DMS53 treated with DMSO at 0.1 percent for 48 hours (cell line): ENCODE data around the gene CHSY1.

ENCODE experiments used
- DNase-seq: peaks from one replicate; lab custom pipeline; 2025; ENCODE audit not compliant: unreplicated experiment; lab: John Stamatoyannopoulos, UW

CHSY1 gene

DNA sequence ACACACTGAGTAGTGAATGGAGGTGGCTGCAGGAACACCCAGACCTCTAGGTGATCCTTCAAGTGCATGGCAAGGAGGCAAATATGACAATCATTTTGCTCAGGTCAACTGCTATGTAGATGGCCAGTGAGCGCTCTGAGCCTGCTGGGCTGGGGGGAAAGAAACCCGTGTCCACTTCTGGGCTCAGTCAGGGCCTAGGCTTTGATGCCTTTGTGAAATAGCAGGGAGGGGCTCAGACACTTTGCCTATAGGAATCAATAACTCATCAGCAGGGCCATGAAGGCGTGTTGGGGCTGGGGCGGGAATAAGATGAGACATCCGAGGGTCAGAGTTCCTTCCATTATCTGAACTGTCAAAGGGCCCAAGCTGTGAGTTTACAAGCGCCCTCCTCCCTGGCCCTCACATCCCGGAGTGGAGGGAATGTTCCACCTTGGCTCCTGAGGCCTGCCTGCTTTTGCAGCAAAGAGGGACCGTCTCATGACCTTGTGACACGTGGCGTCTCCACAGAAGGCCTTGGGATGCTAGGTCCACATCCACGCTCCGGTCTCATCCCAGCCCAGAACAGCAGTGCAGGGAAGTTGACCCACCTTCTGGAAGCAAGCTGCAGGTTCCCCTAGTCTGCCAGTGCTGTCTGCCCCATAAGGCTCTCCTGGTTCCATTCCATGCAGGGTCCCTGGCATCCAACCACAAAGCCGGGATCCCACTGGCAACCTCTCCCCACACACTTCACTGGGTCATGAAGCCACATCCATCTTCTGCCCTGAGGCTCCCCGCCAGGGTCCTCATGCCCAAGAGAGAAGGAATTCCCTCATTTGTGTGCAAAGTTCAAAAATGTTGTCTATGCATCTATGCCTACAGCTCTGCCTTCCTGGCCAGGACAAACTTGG is 78.4 kb downstream of the CHSY1 start:
- no peak for DNase-seq

DNA sequence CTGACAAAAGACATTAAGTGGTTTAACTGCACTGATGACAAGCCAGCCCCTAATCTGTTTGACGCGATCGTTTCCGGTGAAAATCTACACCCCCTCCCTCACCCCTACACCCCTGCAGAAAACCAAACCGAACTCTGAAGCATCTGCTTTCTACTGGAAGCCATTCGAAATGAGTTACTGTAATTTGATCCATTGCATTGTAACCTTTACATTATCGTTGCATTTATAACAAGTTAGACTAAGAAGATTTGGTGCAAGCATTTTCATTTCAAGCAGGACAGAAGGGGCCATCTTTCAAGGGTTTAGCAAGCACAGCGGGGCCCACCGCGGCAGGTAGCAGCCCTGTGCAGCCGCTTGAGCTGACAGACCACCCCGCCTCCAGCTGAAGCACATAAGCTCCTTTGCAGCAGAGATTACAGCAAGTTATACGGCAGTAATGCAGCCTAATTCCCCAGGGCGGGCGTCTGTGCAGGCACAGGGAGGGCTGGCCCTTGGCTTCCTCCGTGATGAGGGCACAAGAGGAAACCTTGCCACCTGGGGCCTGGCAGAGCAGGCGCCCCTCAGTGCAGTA is 79.3 kb downstream of the CHSY1 start:
- DNase-seq: no peak

DNA sequence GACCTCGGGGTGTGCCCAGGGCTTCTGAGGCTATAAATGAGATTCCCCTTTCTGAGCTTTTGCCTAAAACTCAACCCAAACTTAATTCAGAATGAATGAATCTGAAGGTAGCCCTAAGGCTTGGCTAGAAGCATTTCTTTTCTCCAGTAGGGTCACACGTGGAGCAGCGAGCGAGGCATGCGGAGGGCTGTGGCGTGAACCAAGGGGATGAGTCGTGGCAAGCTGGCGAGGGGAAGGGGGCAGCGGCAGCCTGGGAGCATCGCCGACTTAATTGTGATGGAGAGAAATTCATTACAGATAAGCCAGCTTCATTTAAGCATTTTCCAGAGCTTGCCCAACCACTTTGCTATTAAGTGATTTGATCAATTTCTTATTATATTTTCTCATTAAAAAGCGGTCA is 79.9 kb downstream of the CHSY1 start:
- no peak for DNase-seq

DNA sequence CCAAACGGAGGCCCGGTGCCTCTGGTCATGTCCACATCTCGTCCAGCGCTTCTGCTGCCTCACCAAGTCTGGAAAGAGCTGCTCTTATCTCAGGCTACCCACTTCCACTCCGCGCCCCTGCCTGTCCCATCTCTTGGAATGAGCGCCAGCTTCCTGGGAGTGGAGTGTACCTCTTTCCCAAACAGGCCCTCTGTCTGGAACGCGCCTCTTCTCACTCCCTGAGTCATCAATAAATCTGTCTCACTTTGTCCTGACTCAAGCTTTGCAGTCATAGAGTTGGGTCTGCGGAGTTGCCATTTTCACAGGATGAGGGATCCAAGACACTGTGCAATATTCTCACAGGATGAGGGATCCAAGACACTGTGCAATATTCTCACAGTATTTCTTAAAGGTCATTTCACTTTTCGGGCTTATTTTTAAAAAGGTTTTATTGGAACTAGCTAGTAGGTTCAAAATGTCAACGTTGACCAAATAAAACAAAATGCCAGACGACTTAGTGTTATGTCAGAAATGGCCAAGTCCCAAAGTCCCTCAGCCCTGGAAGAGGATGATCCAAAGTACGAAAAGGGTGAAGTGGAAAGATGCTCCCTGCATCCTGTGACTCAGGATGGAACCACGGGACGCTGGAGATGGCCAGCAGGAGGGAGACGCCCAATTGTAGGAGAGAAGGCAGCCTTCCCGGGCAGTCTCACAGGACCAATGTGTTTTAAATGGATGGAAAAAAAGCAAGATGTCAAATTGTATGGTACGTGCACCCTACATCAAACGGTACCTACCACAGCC is 81.1 kb downstream of the CHSY1 start:
- DNase-seq: no peak

DNA sequence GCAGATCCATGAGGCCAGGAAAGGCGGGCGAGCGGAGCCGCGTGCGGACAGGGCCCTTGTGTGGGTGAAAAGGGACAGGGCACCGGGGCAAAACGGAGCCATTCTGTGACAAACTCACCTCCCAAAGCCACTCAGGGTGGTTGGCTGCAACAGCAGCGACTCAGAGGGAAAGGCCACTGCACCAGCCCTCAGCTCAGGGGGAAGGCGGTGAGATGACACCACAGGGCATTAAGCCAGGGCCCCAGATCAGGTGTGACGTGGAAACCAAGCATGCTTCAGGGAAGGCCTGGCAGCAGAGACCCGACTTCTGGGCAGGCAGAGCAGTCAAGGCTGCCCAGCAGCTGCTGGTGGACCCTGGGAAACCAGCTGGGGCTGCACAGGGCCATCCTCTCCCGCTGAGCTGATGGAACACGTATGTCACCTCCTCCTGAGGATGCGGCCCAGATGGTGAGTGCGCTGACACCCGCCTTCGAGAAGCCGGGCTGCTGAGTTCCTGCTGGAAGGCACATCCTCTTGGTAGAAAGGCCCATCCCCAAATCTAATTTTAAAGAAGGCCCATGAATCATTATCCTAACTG is 82.3 kb downstream of the CHSY1 start:
- no peak for DNase-seq

DNA sequence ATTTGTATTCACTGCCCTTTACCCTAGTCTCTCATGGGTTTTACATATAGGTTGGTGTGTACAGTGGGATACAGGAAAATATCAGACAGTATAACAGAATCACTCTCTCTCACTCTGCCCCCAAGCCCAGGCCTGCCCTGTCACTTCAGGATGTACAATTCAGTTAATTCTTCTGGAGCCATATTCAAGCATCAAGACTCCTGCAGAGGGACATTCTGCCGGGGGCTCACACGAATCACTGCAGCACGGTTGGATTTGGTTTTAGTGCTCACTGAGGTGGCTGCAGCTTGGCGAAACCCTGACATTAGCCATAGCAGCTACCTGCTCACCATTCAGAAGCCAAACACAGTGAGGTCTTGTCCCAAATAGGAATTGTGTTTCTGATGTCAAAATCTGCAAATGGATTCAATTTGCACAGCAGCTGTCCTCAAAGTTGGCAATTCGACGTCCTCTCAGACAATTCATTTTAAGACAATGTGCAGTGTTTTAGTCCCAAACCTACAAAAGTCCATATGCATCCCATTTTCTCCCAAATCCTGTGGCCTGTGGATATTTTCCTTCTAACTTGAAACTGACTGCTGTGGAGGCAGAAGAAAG is 82.9 kb downstream of the CHSY1 start:
- DNase-seq: no peak

DNA sequence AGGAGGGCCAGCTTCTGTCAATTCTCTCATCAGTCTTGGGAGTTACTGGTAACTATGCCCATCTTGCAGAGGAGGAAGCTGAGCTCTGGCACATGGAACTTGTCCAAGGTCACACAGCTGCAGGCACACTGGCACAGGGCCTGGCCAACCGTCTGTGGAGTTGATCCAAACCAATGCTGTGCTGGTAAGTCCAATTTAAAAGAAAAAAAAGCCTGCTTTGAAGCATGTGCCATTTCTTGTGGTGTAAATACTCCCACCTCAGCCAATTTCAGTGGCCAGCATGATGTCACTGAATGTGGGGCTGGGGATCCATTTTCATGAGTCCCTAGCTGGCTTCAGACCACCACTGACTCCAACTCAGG is 83.4 kb downstream of the CHSY1 start:
- no peak for DNase-seq

DNA sequence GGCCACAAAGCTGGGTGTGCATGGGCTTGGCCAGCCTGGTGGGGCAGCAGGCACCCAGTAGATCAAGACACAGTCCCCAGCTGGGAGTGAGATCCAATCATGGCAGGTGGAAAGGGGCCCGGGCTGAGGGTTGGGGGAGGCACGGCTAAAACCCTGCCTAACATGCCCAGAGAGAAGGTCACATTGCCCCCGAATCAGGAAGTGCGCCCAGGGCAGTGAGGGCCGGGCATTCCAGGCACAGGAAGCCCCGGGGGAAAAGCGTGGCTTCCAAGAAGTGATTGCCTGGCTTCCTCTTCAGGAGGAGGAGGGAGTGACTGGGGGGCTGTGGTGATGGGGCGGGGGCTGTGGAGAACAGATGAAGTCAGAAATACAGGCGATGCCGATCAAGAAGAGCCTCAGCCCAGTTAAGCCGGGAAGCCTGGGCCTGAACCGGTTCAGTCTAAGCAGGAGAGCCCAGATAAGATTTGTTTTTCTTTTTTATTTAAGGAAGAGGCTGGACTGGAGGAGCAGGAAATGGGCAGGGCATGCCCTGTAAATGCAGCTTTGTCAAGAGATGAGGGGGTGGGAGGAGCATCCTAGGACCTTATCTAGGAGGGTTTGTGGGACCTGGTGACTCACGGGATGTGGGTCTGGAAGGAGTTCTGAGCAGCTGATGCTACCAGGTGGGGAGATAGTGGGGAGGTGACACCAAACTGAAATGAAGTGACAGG is 83.9 kb downstream of the CHSY1 start:
- DNase-seq: no peak

DNA sequence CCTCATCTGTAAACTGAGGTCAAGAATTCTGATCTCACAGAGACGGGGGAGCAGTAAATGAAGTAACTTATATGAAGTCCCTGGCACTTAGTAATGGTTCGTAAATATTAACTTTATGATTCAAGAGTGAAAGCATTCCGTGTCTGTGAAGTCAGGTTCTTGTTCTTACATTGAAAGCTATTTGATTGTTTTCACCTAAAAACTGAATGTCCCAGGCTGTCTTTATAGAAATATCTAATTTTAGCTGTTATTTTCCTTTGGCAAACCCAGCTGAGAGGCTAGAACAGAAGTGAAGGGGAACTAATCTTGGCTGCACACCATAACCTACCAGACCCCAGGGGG is 84.5 kb downstream of the CHSY1 start:
- no peak for DNase-seq

DNA sequence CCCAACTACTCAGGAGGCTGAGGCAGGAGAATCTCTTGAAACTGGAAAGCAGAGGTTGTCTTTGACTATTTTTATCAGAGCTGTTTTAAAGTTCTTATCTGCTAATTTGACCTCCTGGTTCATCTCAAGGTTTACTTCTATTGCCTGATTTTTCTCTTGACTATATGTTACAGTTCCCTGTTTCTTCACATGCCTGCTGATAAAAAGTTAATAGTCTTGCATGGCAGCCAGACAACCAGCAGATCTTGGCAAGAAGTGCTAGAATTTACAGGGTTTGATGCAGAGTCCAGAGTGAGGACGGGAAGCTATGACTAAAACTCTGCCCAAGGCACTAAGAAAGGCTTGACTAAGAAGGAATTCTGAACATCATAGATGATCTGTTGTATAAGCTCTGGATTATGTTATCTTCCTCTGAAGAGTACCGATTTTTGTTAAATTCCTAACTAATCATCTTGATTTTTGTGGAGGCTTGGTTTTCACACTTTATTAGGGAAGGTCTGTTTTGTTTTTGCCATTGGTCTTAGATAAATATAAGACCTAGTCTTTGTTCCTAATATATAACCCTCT is 85.9 kb downstream of the CHSY1 start:
- no peak for DNase-seq

DNA sequence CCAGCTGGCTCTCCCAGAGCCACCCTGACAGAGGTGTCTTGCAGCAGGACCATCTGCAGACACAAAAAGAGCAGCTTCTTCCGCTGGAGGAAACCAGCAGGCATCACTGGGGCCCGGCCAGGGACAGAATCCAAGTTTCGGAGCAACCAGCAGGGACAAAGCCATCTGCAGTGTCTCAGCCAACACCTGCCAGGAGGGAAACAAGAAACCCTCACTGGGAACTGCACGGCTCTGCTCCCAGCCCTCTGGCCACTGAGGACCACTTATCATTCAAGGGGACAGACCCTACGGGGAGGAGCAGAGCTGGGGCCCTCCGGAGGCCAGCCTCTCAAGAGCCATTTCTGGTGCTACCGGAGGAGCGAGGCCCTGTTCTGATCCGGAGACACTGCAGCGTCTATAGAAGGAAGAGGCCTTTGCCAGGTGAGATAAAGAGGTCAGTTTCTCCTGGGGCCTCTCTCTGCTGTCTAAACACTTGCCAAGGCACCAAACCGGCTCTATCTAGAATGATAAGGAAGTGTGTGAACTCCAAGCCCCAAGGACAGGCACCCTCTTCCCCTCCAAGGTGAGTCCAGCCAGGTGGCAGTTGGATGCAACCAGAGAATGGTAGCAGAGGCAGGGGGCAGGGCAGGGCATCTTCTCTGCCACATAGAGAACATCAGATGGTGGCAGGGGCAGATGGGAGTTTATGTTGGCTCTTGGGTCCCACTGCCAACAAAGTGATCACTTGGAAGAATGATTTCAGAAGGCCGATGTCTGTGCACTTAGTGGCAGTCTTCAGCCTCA is 89.0 kb downstream of the CHSY1 start:
- DNase-seq: no peak

DNA sequence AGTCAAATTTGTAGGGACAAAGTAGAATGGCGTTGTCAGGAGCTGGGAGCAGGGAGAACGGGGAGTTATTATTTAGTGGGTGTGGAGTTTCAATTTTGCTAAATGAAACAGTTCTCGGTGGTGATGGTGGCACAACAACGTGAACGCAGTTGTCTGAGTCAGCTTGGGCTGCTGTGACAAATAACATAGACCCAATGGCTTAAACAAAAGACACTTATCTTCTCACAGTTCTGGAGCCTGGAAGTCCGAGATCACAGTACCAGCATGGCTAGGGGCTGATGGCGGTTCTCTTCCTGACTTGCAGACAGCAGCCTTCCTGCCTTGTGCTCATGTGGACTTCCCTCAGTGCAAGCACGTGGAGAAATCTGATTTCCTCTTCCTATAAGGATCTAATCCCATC is 90.2 kb downstream of the CHSY1 start:
- DNase-seq: no peak

DNA sequence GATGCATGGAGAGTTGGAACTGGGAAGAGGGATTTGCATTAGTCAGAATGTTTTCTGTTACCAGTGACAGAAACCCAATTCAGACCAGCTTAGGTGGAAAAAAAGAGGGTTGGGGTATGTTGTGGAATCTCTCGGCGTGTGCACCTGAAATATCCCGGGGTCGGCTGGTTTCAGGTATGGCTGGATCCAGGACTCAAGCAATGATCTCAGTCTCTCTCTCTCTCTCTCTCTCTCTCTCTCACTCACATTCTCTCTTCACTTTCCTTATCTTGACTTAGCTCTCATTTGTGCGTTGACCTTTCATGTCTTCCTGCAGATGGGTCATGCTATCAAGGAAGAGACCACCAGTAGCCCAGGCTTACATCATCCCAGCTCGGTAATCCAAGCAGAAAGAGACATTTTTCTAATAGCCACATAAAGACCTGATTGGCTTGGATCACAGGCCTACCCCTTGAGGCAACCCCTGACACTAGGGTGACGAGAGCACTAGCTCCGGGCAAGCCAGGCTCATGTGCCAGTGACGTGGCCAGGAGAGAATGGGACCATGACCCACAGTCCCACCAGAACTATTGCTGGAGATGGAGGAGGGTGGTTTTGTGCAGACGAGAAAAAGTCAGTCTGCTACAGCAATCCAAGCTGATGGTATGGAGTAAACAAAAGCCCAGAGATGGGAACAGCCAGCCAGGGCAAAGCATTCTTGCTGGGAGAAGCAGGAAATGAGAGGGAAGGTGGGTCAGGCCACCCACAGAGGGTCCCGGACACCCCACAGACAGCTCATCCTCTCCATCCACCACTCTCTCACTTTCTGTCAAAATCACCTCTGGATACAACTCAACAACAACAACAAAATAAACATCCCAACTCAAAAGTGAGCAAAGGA is 91.7 kb downstream of the CHSY1 start:
- DNase-seq: no peak

DNA sequence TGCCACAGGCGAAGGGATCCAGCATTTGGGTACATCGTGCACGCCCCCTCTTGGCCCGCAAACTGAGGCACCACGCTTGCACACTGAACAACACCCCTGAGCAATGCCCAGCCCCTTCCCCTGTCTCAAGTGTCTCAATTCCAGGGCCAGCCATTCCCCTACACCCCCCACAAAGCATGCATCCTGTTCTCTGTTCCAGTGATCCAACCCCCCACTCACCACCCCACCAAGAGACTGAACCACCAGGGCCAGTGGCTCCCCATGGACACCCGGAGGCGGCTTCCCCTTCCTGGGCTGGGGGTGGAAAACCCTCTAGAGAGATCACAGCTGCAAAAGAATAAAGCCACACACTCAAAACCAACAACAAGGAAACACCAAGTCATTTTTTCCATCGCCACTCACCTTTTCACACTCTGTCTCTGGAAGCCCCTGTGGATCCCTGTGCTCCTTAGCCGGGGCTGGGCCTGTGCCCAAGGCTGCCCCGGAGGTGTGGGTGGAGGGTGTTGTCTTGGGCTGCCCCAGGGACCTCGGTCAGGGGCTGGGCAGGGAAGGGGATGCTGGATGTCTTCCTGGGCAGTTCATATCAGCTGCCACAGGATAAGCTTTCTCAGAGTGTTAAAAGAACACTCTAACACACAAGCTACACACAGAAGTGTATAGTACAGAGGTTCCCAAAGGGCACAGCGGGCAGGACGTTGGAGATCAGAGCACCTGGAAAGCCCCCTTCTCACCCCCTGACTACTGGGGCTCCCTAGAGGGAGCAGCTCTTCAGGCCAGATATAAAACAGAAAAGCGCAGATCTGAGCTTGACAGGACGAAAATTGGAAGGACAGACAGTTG is 92.5 kb downstream of the CHSY1 start:
- DNase-seq: no peak

DNA sequence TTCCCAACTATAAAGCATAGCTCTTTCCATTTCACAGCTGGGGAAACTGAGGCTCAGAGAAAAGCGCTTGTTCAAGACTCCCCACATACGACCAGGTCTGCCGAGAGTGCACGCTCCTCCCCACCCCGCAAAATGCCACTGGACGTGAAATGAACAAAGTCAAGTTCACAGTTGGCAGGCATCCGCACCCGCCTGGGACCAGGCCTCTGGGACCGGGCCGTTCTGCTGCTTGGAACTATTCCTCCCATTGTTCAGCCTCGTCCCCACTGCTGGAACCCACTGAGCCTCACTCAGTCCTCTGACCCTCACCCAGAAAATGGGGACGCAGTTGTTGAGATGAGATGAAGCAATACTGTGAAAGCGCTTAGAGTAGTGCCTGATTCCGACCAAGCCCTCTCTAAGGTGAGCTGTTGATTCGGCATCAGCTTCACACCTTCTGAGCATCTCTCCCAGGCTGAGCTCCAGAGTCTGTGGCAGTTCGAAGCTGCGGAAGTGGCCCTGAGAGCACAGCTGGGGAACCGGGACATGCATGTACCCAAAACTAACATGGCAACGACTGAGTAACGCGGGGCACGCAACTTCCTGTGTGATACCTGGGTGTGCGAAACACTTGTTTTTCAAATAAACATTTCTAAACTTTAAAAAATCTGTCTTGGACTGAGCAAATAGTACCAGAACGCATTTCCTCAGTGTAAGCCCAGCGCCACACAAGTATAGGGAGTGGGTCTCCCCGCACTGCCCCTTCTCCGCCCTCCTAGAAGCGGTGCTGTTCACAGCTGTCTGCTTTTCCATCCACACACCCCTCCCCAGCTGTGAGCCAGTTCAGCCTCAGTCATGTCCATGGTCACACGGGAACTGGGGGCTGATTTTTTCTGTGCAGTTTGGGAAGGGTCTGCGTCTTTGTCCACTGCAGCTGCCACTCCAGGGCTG is 93.4 kb downstream of the CHSY1 start:
- no peak for DNase-seq

DNA sequence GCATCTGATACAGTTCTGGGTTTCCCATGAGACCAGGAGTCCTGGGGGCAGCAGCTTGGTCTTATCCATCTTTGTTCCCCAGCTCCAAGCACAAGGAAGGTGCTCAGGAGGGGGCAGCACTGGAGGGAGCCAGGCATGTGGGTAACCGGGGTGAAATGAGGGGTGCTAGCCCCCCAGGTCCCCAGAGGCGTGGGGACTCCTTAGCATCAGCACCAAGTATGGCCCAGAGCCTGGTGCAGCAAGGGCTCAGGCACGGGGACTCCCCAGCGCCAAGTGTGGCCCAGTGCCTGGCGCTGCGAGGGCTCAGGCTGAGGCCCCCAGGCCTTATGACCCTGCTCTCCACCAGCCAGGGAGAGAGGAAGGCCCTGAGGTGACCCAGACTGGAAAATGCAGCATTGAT is 94.1 kb downstream of the CHSY1 start:
- DNase-seq: no peak
